Frontal cortex (tissue), 4 donors: ENCODE results near the gene C1QTNF1. TPM values are rescaled to one million over a fixed set of nuclear protein-coding genes. Genes with fewer than 3 reads are reported as not detected.

ENCODE experiments used
- DNase-seq, 2 donors: peaks; one replicate each; pipeline ENCODE4 v3.0.0; 2012; ENCODE audit warnings: low spot score in 2 of 2
- FAIRE-seq: peaks from 2 replicates; lab custom pipeline; 2012; peaks lifted over from hg19 to GRCh38; lab: Jason Lieb, UNC
- total RNA-seq: library from RNA; depleted of rRNA; stranded (reverse); fragments of >200 nt; gene quantifications from one replicate; pipeline ENCODE4 v1.2.3, GENCODE V29; 2014
- donor health status: control.
- donor health status: control.
- donor health status: control.

Gene C1QTNF1
- total RNA-seq, 1 donor from 2014 or later = 0.41 TPM

GRCh38 chr17:78991906-78992532 is 31.9 kb upstream of the C1QTNF1 start:
- DNase-seq (no peak), FAIRE-seq (no peak)

- DNase-seq = no peak
- no peak for FAIRE-seq
These were observed 31.3 kb upstream of the C1QTNF1 start for GRCh38 chr17:78992542-78993212.

- peak; percentile 74 to 76 for DNase-seq
- FAIRE-seq = no peak
These were observed 30.6 kb upstream of the C1QTNF1 start for GRCh38 chr17:78993241-78993956.

- DNase-seq (peak in 1 of 2 donors; percentile 14), FAIRE-seq (no peak)
These were observed 29.8 kb upstream of the C1QTNF1 start for GRCh38 chr17:78993981-78994671.

GRCh38 chr17:78995022-78995760 is 28.8 kb upstream of the C1QTNF1 start:
- FAIRE-seq (no peak), DNase-seq (peak in 1 of 2 donors; percentile 11)

DNA sequence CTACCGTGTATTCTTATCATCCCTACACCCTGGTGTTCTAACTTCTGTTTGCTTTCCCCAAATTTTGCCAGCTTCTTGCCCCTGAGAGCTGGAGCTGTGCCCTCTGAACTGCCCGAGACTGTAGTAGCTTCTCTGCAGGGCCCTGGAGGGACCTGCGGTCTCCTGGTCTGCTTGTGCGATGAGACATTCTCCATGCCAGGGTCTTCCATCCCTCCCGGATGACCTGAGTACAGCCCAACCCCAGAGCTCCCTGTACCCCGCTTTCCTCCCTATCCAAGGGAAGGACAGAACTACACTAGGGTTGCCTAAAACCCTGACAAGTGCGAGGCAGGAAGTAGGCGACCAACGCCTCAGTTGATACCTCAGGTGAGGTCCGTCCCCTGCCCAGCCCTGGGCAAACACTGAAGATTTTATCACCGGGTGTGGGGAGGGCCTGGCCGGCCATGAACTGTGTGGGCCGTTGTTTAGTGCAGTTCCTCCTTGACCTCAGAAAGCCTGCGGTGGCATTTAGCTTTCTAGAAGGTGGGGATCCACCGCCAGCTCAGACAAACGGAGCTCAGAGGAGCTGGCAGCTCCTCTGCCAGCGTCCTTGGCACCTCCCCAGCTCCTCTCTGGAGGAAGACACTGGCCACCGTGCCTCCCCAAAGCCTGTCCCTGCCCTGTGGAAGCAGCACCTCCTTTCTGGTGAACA is 28.1 kb upstream of the C1QTNF1 start:
- no peak for FAIRE-seq

DNA sequence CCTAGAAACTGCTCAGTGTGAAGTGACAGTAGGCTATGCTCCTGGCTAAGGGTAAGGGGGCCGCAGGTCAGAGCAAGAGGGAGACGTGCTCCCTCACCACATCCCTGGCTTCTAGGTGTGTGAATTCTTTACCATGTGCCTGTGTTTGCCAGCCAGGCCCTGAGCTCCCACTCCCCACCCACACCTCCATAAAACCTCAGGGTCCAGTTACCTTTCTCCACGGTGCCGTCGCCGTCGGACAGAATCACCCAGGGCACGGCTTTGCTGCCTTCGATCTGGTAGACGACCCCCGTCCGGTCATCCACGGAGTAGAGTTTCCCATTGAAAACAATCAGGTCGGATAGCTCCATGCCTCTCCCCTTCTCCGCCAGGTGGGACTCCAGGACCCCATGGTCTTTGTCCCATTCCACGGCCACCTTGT is 27.2 kb upstream of the C1QTNF1 start:
- FAIRE-seq = no peak
- DNase-seq = peak in 1 of 2 donors; percentile 7

More for the DNA sequence above, 28.1 kb upstream of the C1QTNF1 start:
- peak in 1 of 2 donors; percentile 70 for DNase-seq

DNA sequence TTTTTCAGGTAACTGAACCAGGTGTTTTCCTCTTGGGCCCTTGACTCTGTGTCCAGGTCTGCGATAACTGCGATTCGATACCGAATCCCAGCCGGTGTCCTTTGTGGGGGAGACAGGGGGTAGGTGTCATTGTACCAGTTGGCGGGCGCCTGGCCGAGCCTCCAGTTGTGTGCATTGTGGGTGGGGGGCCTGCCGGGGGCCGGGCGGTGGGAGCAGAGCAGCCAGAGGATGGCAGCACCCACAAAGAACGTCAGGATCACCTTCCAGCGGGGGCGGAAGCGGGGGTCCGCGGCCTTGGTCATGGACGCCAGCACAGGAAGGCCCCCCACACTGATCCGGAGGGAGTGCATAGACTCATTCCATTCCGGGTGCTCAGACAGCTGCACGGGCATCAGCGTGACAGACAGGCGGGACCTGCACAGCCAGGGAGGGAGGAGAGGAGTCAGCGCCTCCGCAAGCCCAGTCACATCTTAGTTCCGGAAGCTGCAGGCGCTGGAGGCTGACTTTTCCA is 26.7 kb upstream of the C1QTNF1 start:
- no peak for DNase-seq
- FAIRE-seq = no peak

GRCh38 chr17:78997881-78998280 is 26.1 kb upstream of the C1QTNF1 start:
- no peak for DNase-seq
- FAIRE-seq = no peak

DNA sequence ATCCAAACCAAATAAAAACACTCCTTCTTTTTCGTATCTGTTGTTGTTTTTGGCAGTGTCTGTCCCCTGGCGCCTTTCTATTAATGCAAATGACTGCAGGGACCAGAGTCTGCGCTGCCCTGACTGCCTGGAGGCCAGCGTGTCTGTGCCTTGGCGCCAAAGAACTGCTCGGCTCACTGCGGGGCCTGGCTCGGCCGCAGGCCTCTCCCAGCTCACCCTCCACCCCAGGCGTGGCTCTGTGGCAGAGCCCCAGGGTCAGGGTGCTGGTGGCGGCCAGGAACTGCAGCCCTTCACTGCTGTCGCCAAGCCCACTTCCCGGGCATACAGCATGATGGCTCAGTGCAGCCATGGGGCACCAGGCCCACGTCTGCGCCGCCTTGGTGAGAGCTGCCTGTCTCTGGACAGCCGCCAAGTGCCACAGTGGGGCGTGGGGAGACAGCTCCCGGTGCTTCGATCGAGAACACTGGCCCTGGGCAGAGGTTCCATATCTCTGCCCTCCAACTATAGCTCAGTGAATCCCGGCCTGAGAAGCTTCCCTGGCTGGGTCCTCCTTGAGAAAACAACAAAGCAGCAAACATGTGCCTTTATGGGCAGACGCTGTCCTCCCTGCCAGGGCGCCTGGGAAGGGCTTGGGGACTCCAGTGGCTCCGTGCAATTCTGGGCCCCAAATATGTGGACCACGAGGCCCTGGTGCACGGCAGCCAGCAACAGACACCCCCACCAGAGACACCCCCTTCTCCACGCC is 25.5 kb upstream of the C1QTNF1 start:
- no peak for FAIRE-seq
- peak in 1 of 2 donors; percentile 37 for DNase-seq

- FAIRE-seq (no peak), DNase-seq (peak in 1 of 2 donors; percentile 10)
These were observed 24.8 kb upstream of the C1QTNF1 start for GRCh38 chr17:78999056-78999768.

DNA sequence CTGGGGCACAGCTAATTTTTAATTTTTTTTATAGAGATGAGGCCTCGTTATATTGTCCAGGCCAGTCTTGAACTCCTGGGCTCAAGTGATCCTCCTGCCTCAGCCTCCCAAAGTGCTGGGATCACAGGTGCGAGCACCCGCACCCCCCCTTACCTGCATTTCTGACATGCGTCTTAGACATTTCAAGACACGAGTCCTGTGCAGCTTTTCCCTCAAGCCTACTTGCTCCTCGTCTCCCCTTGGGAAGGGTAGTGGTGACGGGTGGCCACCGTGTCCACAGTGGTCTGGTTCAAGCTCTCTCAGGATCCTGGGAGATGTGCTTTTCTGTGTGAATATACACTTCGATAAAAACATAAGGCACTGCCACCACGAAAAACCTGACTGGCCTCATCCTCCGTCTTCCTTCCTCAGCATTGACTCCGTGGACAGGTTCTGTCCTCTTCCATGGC is 24.0 kb upstream of the C1QTNF1 start:
- DNase-seq (no peak), FAIRE-seq (no peak)

GRCh38 chr17:79000396-79001189 is 23.4 kb upstream of the C1QTNF1 start:
- FAIRE-seq (no peak), DNase-seq (peak in 1 of 2 donors; percentile 16)

- FAIRE-seq (no peak), DNase-seq (no peak)
These were observed 22.6 kb upstream of the C1QTNF1 start for GRCh38 chr17:79001190-79002020.

DNA sequence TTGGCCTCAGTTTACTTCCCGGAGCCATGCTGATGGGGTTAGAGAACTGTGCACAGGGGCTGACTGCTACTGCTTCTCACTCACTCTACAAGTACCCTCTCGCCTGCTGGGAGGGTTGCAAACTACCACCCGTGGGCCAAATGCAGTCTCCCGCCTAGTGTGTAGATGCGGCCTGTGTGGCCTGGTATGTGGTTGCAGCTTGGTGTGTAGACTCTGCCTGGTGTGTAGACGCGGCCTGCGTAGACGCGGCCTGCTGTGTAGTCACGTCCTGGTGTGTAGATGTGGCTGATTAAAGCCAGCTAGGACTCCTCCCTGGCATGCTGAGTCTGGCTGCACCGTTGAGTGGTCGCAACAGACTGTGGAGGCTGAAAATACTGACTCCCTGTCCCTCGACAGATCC is 21.7 kb upstream of the C1QTNF1 start:
- no peak for FAIRE-seq
- no peak for DNase-seq
